Gastroesophageal sphincter (tissue), 3 donors: Measurements from ENCODE around the gene APEX2.

ENCODE experiments used
- POLR2AphosphoS5 ChIP-seq: sonication (generic); formaldehyde crosslinking; IDR thresholded peaks from one replicate; pipeline ENCODE4 v1.6.1; 2017; ENCODE audit warnings: antibody characterized with exemption
- TF ChIP-seq, protein P1 (sequence below), 4 experiments: fragments of 200-600 bp in 2 of 4; fragments of 450-650 bp in 2 of 4; sonication (generic) in 1 of 4; IDR thresholded peaks; one replicate each; pipeline ENCODE4 v1.5.1; 2017 to 2019; ENCODE audit warnings: antibody characterized with exemption in 4 of 4, mild to moderate bottlenecking in 2 of 4, moderate library complexity in 2 of 4

DNA sequence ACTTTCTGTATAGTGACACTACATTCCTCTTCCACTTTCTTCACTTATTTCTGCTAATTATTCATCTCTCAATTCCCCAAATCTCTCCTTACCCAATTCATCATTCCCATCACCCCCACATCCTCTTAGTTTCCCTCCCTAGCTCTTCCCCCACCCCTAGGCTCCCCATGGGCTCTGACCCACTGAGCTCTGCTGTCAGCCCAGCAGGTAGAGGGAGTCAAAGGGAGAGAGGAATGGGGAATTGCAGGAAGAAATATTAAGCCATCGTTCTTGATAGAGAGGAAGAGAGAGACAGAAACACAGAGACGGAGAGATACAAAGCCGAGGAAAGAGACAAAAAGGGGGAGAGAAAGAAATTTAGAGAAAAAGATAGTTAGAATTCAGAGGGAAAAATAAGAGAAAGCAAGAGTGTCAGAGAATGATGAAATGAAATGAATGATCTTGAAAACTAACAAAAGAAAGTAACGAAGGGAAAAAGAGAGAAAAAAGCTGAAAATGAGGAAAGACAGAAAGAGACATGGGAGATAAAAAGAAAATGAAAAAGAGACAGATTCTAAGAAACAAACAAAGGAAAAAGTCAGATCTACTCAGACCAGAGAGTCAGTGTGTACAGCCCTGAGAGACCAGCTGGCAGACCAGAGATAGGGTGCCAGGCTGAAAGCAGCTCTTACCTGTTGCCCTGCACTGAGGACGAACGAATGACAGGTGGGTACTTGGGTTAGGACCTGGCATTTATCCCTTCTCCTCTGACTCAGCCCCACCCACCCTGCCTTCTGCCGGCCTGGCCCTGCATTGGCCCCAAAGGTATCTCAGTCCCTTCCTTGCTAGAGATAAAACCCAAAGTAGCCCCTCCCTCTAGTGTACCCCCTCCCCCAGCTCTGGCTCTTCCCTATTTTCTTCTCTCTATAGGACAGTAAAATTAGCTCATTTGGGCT, 30.4 kb downstream of the APEX2 start, which contains the start of gene ALAS2:
- TF ChIP-seq, protein P1, sequence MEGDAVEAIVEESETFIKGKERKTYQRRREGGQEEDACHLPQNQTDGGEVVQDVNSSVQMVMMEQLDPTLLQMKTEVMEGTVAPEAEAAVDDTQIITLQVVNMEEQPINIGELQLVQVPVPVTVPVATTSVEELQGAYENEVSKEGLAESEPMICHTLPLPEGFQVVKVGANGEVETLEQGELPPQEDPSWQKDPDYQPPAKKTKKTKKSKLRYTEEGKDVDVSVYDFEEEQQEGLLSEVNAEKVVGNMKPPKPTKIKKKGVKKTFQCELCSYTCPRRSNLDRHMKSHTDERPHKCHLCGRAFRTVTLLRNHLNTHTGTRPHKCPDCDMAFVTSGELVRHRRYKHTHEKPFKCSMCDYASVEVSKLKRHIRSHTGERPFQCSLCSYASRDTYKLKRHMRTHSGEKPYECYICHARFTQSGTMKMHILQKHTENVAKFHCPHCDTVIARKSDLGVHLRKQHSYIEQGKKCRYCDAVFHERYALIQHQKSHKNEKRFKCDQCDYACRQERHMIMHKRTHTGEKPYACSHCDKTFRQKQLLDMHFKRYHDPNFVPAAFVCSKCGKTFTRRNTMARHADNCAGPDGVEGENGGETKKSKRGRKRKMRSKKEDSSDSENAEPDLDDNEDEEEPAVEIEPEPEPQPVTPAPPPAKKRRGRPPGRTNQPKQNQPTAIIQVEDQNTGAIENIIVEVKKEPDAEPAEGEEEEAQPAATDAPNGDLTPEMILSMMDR (IDR thresholded peaks at IDR 0.05): no peak
- TF ChIP-seq POLR2AphosphoS5: no peak
